ENCODE results near the gene ITPR3.

Gene ITPR3

DNA sequence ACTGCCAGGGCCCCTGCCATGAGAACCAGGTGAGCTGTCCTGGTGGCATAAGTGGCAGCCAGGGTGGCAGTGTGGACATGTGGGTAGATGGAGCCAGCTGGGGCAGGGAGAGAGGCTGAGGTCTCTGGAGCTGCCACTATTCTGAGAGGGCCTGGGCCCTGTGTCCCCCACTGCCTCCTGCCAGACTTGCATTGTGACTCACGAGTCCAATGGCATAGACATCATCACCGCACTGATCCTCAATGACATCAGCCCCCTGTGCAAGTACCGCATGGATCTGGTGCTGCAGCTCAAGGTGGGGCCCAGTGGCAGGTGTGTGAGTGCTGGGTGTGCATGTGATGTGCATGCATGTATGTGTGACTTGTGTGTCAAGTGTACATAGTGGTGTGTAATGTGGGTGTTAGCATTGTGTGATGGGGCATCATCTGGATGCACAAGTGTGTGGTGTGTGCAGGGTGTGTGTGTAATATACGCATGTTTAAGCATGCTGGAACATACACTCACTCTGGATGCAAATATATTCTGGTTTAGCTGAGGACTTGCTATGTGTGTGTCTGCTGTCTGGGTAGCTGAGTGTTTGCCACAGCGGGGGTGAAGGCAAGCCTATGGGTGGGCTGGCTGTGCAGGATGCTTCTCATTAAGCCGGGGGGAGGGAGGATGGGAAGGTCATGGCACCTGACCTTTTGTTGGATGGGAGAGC lies 65.3 kb downstream of the ITPR3 start:
- H3K36me3 ChIP-seq, result no peaks in the 10 kb centered on the region
- no peak for DNase-seq
- no peak overlapping the region for H3K4me3 ChIP-seq (ENCODE audit: low read depth, low read length)
- H3K4me1 ChIP-seq, result no peaks in the 10 kb centered on the region
- TF ChIP-seq, protein P1, sequence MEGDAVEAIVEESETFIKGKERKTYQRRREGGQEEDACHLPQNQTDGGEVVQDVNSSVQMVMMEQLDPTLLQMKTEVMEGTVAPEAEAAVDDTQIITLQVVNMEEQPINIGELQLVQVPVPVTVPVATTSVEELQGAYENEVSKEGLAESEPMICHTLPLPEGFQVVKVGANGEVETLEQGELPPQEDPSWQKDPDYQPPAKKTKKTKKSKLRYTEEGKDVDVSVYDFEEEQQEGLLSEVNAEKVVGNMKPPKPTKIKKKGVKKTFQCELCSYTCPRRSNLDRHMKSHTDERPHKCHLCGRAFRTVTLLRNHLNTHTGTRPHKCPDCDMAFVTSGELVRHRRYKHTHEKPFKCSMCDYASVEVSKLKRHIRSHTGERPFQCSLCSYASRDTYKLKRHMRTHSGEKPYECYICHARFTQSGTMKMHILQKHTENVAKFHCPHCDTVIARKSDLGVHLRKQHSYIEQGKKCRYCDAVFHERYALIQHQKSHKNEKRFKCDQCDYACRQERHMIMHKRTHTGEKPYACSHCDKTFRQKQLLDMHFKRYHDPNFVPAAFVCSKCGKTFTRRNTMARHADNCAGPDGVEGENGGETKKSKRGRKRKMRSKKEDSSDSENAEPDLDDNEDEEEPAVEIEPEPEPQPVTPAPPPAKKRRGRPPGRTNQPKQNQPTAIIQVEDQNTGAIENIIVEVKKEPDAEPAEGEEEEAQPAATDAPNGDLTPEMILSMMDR (IDR thresholded peaks at IDR 0.05; ENCODE audit: low read depth, low read length), result no peak
- no peaks in the 10 kb centered on the region for H3K27me3 ChIP-seq
- H3K9me3 ChIP-seq, result no peaks in the 10 kb centered on the region

DNA sequence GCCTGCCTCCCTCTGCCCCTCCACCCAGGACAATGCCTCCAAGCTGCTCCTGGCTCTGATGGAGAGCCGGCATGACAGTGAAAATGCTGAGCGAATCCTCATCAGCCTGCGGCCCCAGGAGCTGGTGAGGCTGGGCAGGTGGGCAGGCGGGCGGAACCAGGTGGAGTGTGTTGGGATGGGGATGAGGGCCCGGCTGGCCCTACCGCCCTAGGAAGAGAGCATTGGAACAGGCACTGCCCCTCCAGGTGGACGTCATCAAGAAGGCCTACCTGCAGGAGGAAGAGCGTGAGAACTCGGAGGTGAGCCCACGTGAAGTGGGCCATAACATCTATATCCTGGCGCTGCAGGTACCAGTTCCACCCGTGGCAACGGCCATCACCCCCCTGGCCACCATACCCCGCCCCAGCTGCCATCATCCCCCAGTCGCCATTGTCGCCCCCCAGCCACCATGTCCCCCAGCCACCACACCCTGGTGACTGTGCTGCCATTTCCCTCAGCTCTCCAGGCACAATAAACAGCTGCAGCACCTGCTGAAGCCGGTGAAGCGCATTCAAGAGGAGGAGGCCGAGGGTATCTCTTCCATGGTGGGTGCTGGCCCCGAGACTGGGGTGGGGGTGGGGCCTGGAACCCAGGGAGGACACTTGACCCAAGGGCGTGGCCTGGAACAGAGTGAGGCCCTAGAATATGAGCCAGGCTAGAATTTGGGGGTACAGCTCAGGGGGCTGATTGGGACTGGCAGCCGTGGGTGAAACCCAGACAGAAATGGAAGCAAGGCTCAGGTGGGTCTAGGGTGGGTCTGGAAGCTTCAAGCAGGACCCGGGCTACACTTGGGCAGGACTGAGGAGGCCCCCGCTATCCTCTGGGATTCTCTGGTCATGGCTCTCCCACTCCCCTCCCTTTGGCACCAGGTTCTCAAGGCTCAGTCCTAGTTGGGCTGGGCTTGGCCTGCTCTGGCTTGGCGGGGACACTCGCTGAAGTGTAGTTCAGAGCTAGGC lies 66.2 kb downstream of the ITPR3 start:
- TF ChIP-seq, protein P1 (IDR thresholded peaks at IDR 0.05; ENCODE audit: low read depth, low read length), result no peak
- Histone ChIP-seq H3K9me3 (no peaks in the 10 kb centered on the region), H3K27me3 (no peaks in the 10 kb centered on the region), H3K4me3 (ENCODE audit: low read depth, low read length) (no peak overlapping the region), H3K4me1 (peaks cover 8% of the 10 kb centered on the region; the same call in 1 of the 2 replicates), H3K36me3 (no peaks in the 10 kb centered on the region)
- no peak for DNase-seq

DNA sequence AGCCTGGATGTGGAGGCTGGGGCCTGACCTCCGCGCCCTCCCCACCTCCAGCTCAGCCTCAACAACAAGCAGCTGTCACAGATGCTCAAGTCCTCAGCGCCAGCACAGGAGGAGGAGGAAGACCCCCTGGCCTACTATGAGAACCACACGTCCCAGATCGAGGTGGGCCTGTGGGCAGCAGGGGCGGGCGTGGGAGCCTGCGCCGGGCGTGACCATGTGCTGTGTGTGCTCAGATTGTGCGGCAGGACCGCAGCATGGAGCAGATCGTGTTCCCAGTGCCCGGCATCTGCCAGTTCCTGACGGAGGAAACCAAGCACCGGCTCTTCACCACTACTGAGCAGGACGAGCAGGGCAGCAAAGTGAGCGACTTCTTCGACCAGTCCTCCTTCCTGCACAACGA lies 66.9 kb downstream of the ITPR3 start:
- no peaks in the 10 kb centered on the region for H3K9me3 ChIP-seq
- H3K4me1 ChIP-seq, result peaks cover 8% of the 10 kb centered on the region; the same call in 1 of the 2 replicates
- no peaks in the 10 kb centered on the region for H3K36me3 ChIP-seq
- TF ChIP-seq, protein P1 (IDR thresholded peaks at IDR 0.05; ENCODE audit: low read depth, low read length), result no peak
- no peak for DNase-seq
- H3K4me3 ChIP-seq (ENCODE audit: low read depth, low read length), result no peak overlapping the region
- no peaks in the 10 kb centered on the region for H3K27me3 ChIP-seq

DNA sequence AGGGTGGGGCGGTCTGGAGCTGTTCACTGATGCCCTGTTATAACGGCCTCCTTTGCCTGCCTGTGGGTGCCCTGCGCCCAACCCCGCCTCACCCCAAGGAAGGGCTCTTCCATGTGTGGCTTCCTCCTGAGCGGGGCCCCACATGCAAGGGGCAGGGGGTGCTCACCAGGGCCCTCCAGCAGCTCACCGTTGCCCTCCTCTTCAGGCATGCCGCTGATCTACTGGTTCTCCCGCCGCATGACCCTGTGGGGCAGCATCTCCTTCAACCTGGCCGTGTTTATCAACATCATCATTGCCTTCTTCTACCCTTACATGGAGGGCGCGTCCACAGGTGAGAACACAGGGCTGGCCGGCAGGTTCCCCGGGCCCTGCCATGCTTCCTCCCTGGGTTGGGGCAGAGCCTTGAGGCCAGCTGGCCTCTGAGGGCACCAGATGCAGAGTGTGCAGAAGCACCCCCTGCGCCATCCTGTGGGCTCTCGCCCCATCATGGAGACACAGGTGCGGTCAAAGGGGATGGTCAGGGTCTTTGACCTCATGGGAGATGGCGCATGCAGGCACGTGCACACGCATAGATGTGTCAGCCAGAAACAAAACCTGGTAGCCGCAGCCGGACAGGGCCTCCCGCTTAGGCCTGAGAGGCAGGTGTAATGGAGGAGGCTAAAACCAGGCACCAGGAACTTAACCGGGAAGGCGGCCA lies 67.5 kb downstream of the ITPR3 start:
- TF ChIP-seq, protein P1 (IDR thresholded peaks at IDR 0.05; ENCODE audit: low read depth, low read length), result no peak
- Histone ChIP-seq H3K9me3 (no peaks in the 10 kb centered on the region), H3K36me3 (no peaks in the 10 kb centered on the region), H3K4me1 (peaks cover 8% of the 10 kb centered on the region; the same call in 1 of the 2 replicates), H3K27me3 (no peaks in the 10 kb centered on the region), H3K4me3 (ENCODE audit: low read depth, low read length) (no peak overlapping the region)
- DNase-seq, result no peak

DNA sequence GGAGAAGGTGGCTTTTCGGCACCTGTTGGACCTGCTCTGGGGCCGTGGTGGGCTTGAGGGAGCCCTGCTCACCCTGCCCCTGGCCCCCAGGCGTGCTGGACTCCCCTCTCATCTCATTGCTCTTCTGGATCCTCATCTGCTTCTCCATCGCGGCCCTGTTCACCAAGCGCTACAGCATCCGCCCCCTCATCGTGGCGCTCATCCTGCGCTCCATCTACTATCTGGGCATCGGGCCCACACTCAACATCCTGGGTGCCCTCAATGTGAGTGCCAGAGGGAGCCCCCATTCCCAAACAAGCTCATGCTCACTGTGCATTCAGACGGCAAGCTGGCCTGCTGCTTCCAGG lies 68.0 kb downstream of the ITPR3 start:
- Histone ChIP-seq H3K27me3 (no peaks in the 10 kb centered on the region), H3K36me3 (no peaks in the 10 kb centered on the region)

More for the DNA sequence above, 68.0 kb downstream of the ITPR3 start:
- TF ChIP-seq, protein P1 (IDR thresholded peaks at IDR 0.05; ENCODE audit: low read depth, low read length), result no peak
- no peaks in the 10 kb centered on the region for H3K9me3 ChIP-seq
- H3K4me1 ChIP-seq, result peaks cover 8% of the 10 kb centered on the region; the same call in 1 of the 2 replicates
- no peak overlapping the region for H3K4me3 ChIP-seq (ENCODE audit: low read depth, low read length)
- no peak for DNase-seq

Measured in BE2C (cell line).